Tibial artery (tissue), 4 donors: ENCODE measurements around the gene VPS52.
A peak's percentile ranks its signal among the peaks of the same experiment; 100 is the strongest.

Source experiments
- DNase-seq, 2 donors: peaks; one replicate each; pipeline ENCODE4 v3.0.0-alpha.2; 2019
- H3K27ac ChIP-seq, 2 donors: fragments of 200-600 bp; sonication (generic) in 1 of 2; 1 replicate in 1 of 2; 2 replicates in 1 of 2; pipeline ENCODE4 v1.5.1; 2018 to 2019; ENCODE audit warnings: mild to moderate bottlenecking in 1 of 2
- H3K27me3 ChIP-seq, 2 donors: fragments of 200-600 bp; sonication (generic) in 1 of 2; one replicate each; pipeline versions ENCODE4 v1.5.1 to v1.6.0; 2016 to 2019
- H3K36me3 ChIP-seq, 3 donors: fragments of 200-600 bp; sonication (generic) in 2 of 3; one replicate each; pipeline ENCODE4 v1.5.1; 2016 to 2019; ENCODE audit warnings: mild to moderate bottlenecking in 2 of 3
- H3K4me1 ChIP-seq, 4 donors: fragments of 200-600 bp; sonication (generic) in 2 of 4; 1 replicate in 3 of 4; 2 replicates in 1 of 4; pipeline ENCODE4 v1.5.1; 2016 to 2019
- H3K4me3 ChIP-seq, 2 donors: fragments of 200-600 bp; sonication (generic) in 1 of 2; 1 replicate in 1 of 2; 2 replicates in 1 of 2; pipeline ENCODE4 v1.5.1; 2018 to 2019; ENCODE audit warnings: mild to moderate bottlenecking in 2 of 2
- H3K9me3 ChIP-seq, 3 donors: fragments of 200-600 bp; sonication (generic) in 1 of 3; one replicate each; pipeline ENCODE4 v1.5.1; 2016 to 2019
- CTCF ChIP-seq, 2 experiments: fragments of 200-600 bp in 1 of 2; fragments of 450-650 bp in 1 of 2; IDR thresholded peaks; one replicate each; pipeline ENCODE4 v1.5.1; 2017 to 2019; ENCODE audit warnings: antibody characterized with exemption in 2 of 2, mild to moderate bottlenecking in 1 of 2, moderate library complexity in 1 of 2
- intact Hi-C: fragments of 100-400 bp; cut with DNase I; formaldehyde crosslinking; loops from one replicate; pipeline ENCODE4 v1.15.0; 2023; ENCODE audit warnings: low total_unique reads

The VPS52 gene

GRCh38 chr6:33254591-33254990 lies 17.1 kb downstream of the VPS52 start:
- intact Hi-C loops: no loop called here
- peak in 1 of 2 donors; percentile 7 for DNase-seq
- peaks cover 0 to 17% (median 10%) of the 10 kb centered on the region in 4 donors for H3K4me1 ChIP-seq
- H3K9me3 ChIP-seq: no peaks in the 10 kb centered on the region
- TF ChIP-seq CTCF (IDR thresholded peaks at IDR 0.05): no peak
- no peak overlapping the region for H3K27ac ChIP-seq
- H3K27me3 ChIP-seq: no peaks in the 10 kb centered on the region
- peaks cover 6 to 41% (median 18%) of the 10 kb centered on the region in 3 donors for H3K36me3 ChIP-seq
- H3K4me3 ChIP-seq: no peak overlapping the region

DNA sequence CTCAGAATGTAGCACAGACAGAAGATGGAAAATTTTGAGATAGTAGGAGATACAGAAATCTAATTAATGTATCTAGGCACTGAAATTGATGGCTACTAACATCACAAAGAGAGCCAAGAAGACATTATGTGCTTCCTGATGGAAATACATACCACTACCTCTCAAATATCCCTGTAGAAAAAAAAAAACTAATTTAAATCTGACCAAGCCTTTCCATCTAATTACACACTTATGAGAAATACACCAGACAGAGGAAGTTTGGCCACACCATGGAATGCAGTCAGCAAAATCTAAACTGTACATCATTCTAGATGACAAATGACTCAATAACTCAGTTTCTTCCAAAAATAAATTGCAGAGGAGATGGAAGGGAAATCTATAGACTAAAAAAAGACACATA lies 18.9 kb downstream of the VPS52 start:
- DNase-seq: no peak
- Histone ChIP-seq H3K4me3 (no peak overlapping the region), H3K27me3 (no peaks in the 10 kb centered on the region), H3K36me3 (peaks cover 5 to 28% (median 11%) of the 10 kb centered on the region in 3 donors), H3K4me1 (peaks cover 0 to 28% (median 20%) of the 10 kb centered on the region in 4 donors), H3K9me3 (no peaks in the 10 kb centered on the region), H3K27ac (no peak overlapping the region)
- intact Hi-C loops: no loop called here
- TF ChIP-seq CTCF (IDR thresholded peaks at IDR 0.05): no peak

- no peak for TF ChIP-seq CTCF (IDR thresholded peaks at IDR 0.05)
- H3K4me3 ChIP-seq: no peak overlapping the region
- H3K36me3 ChIP-seq: peaks cover 5 to 19% (median 6%) of the 10 kb centered on the region in 3 donors
- H3K27ac ChIP-seq: no peak overlapping the region
- H3K27me3 ChIP-seq: no peaks in the 10 kb centered on the region
- intact Hi-C loops: no loop called here
- H3K4me1 ChIP-seq: peaks cover 0 to 28% (median 20%) of the 10 kb centered on the region in 4 donors
- H3K9me3 ChIP-seq: no peaks in the 10 kb centered on the region
- DNase-seq: peak in 1 of 2 donors; percentile 3
These were observed 20.2 kb downstream of the VPS52 start for GRCh38 chr6:33251395-33252012.

DNA sequence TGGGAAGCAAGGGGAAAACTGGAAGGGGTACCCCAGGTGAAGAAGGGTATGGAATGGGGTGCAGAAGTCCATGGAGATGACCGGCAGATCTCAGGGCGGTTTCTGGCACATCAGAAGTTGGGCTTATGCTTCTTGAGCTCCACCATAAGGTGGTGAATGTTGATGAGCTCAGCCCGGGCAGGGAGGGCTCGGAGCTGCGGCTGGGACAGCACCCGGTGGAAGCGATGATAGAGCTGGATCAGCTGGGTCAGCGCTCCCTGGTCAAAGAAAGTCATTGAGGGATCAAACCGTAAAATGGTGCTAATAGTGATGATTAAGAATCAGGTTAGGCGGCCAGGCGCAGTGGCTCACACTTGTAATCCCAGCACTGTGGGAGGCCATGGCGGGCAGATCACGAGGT lies 20.9 kb downstream of the VPS52 start:
- intact Hi-C loops: no loop called here
- Histone ChIP-seq H3K27me3 (peaks cover 0 to 7% of the 10 kb centered on the region in 2 donors), H3K9me3 (no peaks in the 10 kb centered on the region), H3K27ac (peak overlapping the region; percentile 92 to 97), H3K36me3 (peaks cover 5 to 19% (median 6%) of the 10 kb centered on the region in 3 donors), H3K4me1 (peaks cover 0 to 28% (median 20%) of the 10 kb centered on the region in 4 donors), H3K4me3 (no peak overlapping the region)
- DNase-seq: peak in 1 of 2 donors; percentile 60
- no peak for TF ChIP-seq CTCF (IDR thresholded peaks at IDR 0.05)

- Histone ChIP-seq H3K4me3 (peak overlapping the region; percentile 58 to 79), H3K9me3 (no peaks in the 10 kb centered on the region), H3K4me1 (peaks cover 0 to 28% (median 20%) of the 10 kb centered on the region in 4 donors), H3K36me3 (peaks cover 5 to 19% (median 6%) of the 10 kb centered on the region in 3 donors), H3K27ac (peak overlapping the region; percentile 92 to 97), H3K27me3 (peaks cover 0 to 14% of the 10 kb centered on the region in 2 donors)
- DNase-seq: peak in 1 of 2 donors; percentile 70
- no peak for TF ChIP-seq CTCF (IDR thresholded peaks at IDR 0.05)
- intact Hi-C loops: loop anchor here (5.0 kb wide), 4 partner anchors 38 to 238 kb away; no protein-coding TSS in a partner anchor
These were observed 21.7 kb downstream of the VPS52 start for GRCh38 chr6:33249732-33250630.
